ENCODE measurements around the gene MINDY4B. TPM values are rescaled to one million over a fixed set of nuclear protein-coding genes. Genes with fewer than 3 reads are reported as not detected.

Gene MINDY4B
- polyA plus RNA-seq, 1 of the 3 experiments (the other 2 are of a cell fraction), result not detected

GRCh38 chr3:150931745-150932144 is 26.5 kb upstream of the MINDY4B start:
- ChIA-PET POLR2A (no interaction called here), CTCF (no interaction called here)
- Histone ChIP-seq H3K36me3 (replicated peaks in 1 of 2; ENCODE audit: control insufficient read depth in 1 of 2, insufficient read depth in 2 of 2, low read length in 1 of 2) (no peaks in the 10 kb centered on the region), H3K9me3 (no peaks in the 10 kb centered on the region), H3K4me2 (no peak overlapping the region), H3K27ac (ENCODE audit: low read depth in 2 of 2, low read length in 1 of 2) (no peak overlapping the region), H3K9me2 (no peaks in the 10 kb centered on the region), H4K20me1 (ENCODE audit: insufficient read depth) (no peaks in the 10 kb centered on the region), H3K4me3 (ENCODE audit: low read depth in 2 of 2, low read length in 1 of 2) (no peak overlapping the region), H3K4me1 (ENCODE audit: control insufficient read depth in 1 of 2, insufficient read depth in 2 of 2, low read depth in 1 of 2, low read length in 1 of 2) (no peaks in the 10 kb centered on the region), H3F3A (replicated peaks; ENCODE audit: insufficient read depth) (no peaks in the 10 kb centered on the region), H3K79me2 (ENCODE audit: insufficient read depth) (no peaks in the 10 kb centered on the region), H3K27me3 (ENCODE audit: insufficient read depth) (no peaks in the 10 kb centered on the region; the same call in 1 of the 2 replicates), H2AFZ (ENCODE audit: low read depth) (no peak overlapping the region), H3K9ac (no peak overlapping the region)
- TF ChIP-seq RXRA (IDR thresholded peaks at IDR 0.05; ENCODE audit: borderline replicate concordance, low read depth), result no peak
- TF ChIP-seq RFX5 (IDR thresholded peaks at IDR 0.05; ENCODE audit: low read length), result no peak
- no peak for TF ChIP-seq USF1 (IDR thresholded peaks at IDR 0.05; ENCODE audit: borderline replicate concordance, low read depth)
- WGBS (ENCODE audit: low lambda C conversion rate), result 6% methylated on average over 1 of the region's 1 CpG
- no peak for DNase-seq

GRCh38 chr3:150930839-150931238 is 25.6 kb upstream of the MINDY4B start:
- CTCF ChIA-PET, result interaction anchor here (1.4 kb wide), 1 partner anchor 26 kb away, joined by 3 read pairs; the partner anchor contains the start of gene MINDY4B
- WGBS (ENCODE audit: low lambda C conversion rate), result 5% methylated on average over 3 of the region's 3 CpGs
- TF ChIP-seq FOXM1 (IDR thresholded peaks at IDR 0.05; ENCODE audit: low read depth) (no peak), POLR2AphosphoS5 (IDR thresholded peaks at IDR 0.05; ENCODE audit: low read depth, low read length) (no peak), MEF2A (IDR thresholded peaks at IDR 0.05; ENCODE audit: borderline replicate concordance, low read depth) (no peak), PBX3 (IDR thresholded peaks at IDR 0.05) (no peak), FOXJ3 (CRISPR knock-in tag; IDR thresholded peaks at IDR 0.05) (no peak), RFX5 (IDR thresholded peaks at IDR 0.05; ENCODE audit: low read length) (no peak), YY1 (IDR thresholded peaks at IDR 0.05; ENCODE audit: low read depth) (no peak), USF2 (IDR thresholded peaks at IDR 0.05; ENCODE audit: borderline replicate concordance, low read depth, low read length) (no peak), CHD2 (IDR thresholded peaks at IDR 0.05; ENCODE audit: low read length, partially characterized antibody) (no peak), NRF1 (IDR thresholded peaks at IDR 0.05; ENCODE audit: low read depth, low read length) (no peak), RXRA (IDR thresholded peaks at IDR 0.05; ENCODE audit: borderline replicate concordance, low read depth) (no peak)

More at GRCh38 chr3:150930839-150931238, 25.6 kb upstream of the MINDY4B start:
- POLR2A ChIA-PET, result no interaction called here
- H3K4me2 ChIP-seq, result no peak overlapping the region
- no peaks in the 10 kb centered on the region for H4K20me1 ChIP-seq (ENCODE audit: insufficient read depth)
- no peak overlapping the region for H3K27ac ChIP-seq (ENCODE audit: low read depth in 2 of 2, low read length in 1 of 2)
- no peaks in the 10 kb centered on the region for H3K4me1 ChIP-seq (ENCODE audit: control insufficient read depth in 1 of 2, insufficient read depth in 2 of 2, low read depth in 1 of 2, low read length in 1 of 2)
- no peaks in the 10 kb centered on the region for H3K9me3 ChIP-seq
- H3K27me3 ChIP-seq (ENCODE audit: insufficient read depth), result no peaks in the 10 kb centered on the region; the same call in 1 of the 2 replicates
- no peak overlapping the region for H2AFZ ChIP-seq (ENCODE audit: low read depth)
- H3F3A ChIP-seq (replicated peaks; ENCODE audit: insufficient read depth), result no peaks in the 10 kb centered on the region
- H3K4me3 ChIP-seq (ENCODE audit: low read depth in 2 of 2, low read length in 1 of 2), result no peak overlapping the region
- no peaks in the 10 kb centered on the region for H3K9me2 ChIP-seq
- no peaks in the 10 kb centered on the region for H3K79me2 ChIP-seq (ENCODE audit: insufficient read depth)
- H3K9ac ChIP-seq, result no peak overlapping the region
- H3K36me3 ChIP-seq (replicated peaks in 1 of 2; ENCODE audit: control insufficient read depth in 1 of 2, insufficient read depth in 2 of 2, low read length in 1 of 2), result no peaks in the 10 kb centered on the region
- DNase-seq, result no peak

Measured in SK-N-SH (cell line).